Spinal cord (tissue), 10 donors: ENCODE data around the gene ISLR. TPM values are rescaled to one million over a fixed set of nuclear protein-coding genes. Genes with fewer than 3 reads are reported as not detected.

Source experiments
- DNase-seq, 6 donors: peaks; one replicate each; pipeline versions ENCODE4 v3.0.0 to v3.0.0-alpha.2; 2013 to 2015; ENCODE audit warnings: low spot score in 6 of 6, low read depth in 4 of 6
- H3K27ac ChIP-seq: one replicate; pipeline ENCODE4 v1.5.1; 2013; ENCODE audit warnings: low read depth, low read length, control low read depth
- H3K27me3 ChIP-seq: one replicate; pipeline ENCODE4 v1.6.1; 2013; ENCODE audit warnings: low read length; ENCODE audit not compliant: control insufficient read depth, insufficient read depth
- H3K36me3 ChIP-seq: one replicate; pipeline ENCODE4 v1.6.1; 2013; ENCODE audit warnings: low read length; ENCODE audit not compliant: control insufficient read depth, insufficient read depth
- H3K4me1 ChIP-seq: one replicate; pipeline ENCODE4 v1.6.1; 2013; ENCODE audit warnings: low read length; ENCODE audit not compliant: control insufficient read depth, insufficient read depth
- H3K4me3 ChIP-seq: one replicate; pipeline ENCODE4 v1.5.1; 2013; ENCODE audit warnings: low read depth, low read length, control low read depth
- H3K9me3 ChIP-seq: one replicate; pipeline ENCODE4 v1.6.1; 2013; ENCODE audit warnings: low read length; ENCODE audit not compliant: control insufficient read depth, insufficient read depth
- WGBS: methylation state at CpG from one replicate; pipeline ENCODE4 v1.1.5; 2013; ENCODE audit warnings: missing lambda C conversion rate; ENCODE audit not compliant: insufficient coverage; 5-methylcytosine and 5-hydroxymethylcytosine counted together
- polyA plus RNA-seq, 2 donors: library from polyadenylated mRNA; unstranded; fragments of 120-200 nt; gene quantifications; one replicate each; pipeline ENCODE4 v1.2.1, GENCODE V29; 2013; ENCODE audit not compliant: insufficient read length in 2 of 2
- total RNA-seq, 2 donors: library from RNA; depleted of rRNA in 1 of 2; stranded (reverse); fragments of 120-200 nt in 1 of 2; fragments of >200 nt in 1 of 2; gene quantifications; one replicate each; pipeline versions ENCODE4 v1.2.3 to v1.2.4, GENCODE V29; 2013 to 2014
- donor health status: healthy.

Gene ISLR
- total and polyA plus RNA-seq, 4 donors: 59.5 to 391 (median 138) TPM

GRCh38 chr15:74136814-74137536 is 36.5 kb upstream of the ISLR start:
- WGBS: 22% methylated on average over 18 of the region's 18 CpGs
- DNase-seq: peak in 2 of 6 donors; percentile 33 to 63
- no peaks in the 10 kb centered on the region for H3K9me3 ChIP-seq
- peak overlapping the region; percentile 61 for H3K4me3 ChIP-seq
- H3K4me1 ChIP-seq: peaks cover 53% of the 10 kb centered on the region
- peak overlapping the region; percentile 58 for H3K27ac ChIP-seq
- H3K27me3 ChIP-seq: peaks cover 48% of the 10 kb centered on the region
- H3K36me3 ChIP-seq: peaks cover 11% of the 10 kb centered on the region

DNA sequence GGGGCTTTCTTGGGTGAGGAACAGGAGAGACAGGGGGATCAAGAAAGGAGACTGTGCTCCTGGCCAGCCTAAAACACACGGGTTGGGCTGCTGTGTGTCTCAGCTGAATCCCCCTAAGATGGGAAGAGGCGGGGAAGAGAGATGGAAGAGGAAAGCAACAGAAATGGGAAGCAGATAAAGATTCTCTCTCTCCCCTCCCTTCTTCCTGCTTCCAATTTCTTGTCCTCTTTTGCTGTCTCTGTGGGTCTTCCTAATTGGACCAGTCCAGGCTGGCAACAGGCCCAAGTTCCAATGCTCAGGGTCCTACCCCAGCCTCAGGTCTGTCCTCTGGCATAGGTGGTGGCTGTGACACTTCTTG is 36.0 kb upstream of the ISLR start:
- Histone ChIP-seq H3K4me3 (no peak overlapping the region), H3K27ac (no peak overlapping the region)

DNA sequence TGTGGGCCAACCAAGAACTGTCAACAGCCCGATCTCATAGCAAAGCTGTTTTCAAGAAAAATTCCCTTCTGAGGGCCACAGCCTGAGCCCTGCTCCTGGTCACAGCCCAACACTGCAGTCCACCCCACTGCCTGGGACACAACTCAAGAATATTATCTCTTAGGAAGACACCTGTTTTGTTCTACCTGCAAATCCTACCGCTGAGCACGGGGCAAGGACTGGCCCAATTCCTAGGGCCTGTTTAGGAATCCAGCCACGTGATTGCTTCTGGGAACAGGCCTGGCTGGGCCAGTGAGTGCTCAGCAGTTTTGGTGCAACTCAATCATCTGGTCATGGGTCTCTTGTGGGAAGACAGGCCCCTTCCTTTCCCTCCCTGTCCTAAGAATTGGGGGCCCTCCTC is 34.9 kb upstream of the ISLR start:
- H3K4me1 ChIP-seq: peaks cover 40% of the 10 kb centered on the region
- peaks cover 32% of the 10 kb centered on the region for H3K27me3 ChIP-seq
- 85% methylated on average over 4 of the region's 4 CpGs for WGBS
- H3K9me3 ChIP-seq: no peaks in the 10 kb centered on the region
- H3K36me3 ChIP-seq: peaks cover 2% of the 10 kb centered on the region
- no peak for DNase-seq
- H3K27ac ChIP-seq: no peak overlapping the region
- H3K4me3 ChIP-seq: no peak overlapping the region

More for the DNA sequence above, 36.0 kb upstream of the ISLR start:
- Histone ChIP-seq H3K9me3 (no peaks in the 10 kb centered on the region), H3K4me1 (peaks cover 51% of the 10 kb centered on the region), H3K36me3 (peaks cover 11% of the 10 kb centered on the region), H3K27me3 (peaks cover 43% of the 10 kb centered on the region)
- peak in 1 of 6 donors; percentile 49 for DNase-seq
- no CpG with 5 or more reads among the region's 2 CpGs for WGBS

- WGBS: no CpG with 5 or more reads among the region's 1 CpG
- DNase-seq: no peak
- no peaks in the 10 kb centered on the region for H3K9me3 ChIP-seq
These were observed 31.9 kb upstream of the ISLR start for GRCh38 chr15:74141591-74141990.

GRCh38 chr15:74144153-74144775 is 29.2 kb upstream of the ISLR start:
- H3K4me1 ChIP-seq: no peaks in the 10 kb centered on the region
- H3K27me3 ChIP-seq: no peaks in the 10 kb centered on the region
- no peak for DNase-seq
- 79% methylated on average over 4 of the region's 6 CpGs for WGBS
- no peaks in the 10 kb centered on the region for H3K9me3 ChIP-seq
- H3K27ac ChIP-seq: no peak overlapping the region
- no peak overlapping the region for H3K4me3 ChIP-seq
- H3K36me3 ChIP-seq: no peaks in the 10 kb centered on the region

More at GRCh38 chr15:74141591-74141990, 31.9 kb upstream of the ISLR start:
- peaks cover 12% of the 10 kb centered on the region for H3K4me1 ChIP-seq
- H3K27ac ChIP-seq: no peak overlapping the region
- peaks cover 5% of the 10 kb centered on the region for H3K27me3 ChIP-seq
- no peak overlapping the region for H3K4me3 ChIP-seq
- no peaks in the 10 kb centered on the region for H3K36me3 ChIP-seq

GRCh38 chr15:74146277-74146800 is 27.2 kb upstream of the ISLR start:
- Histone ChIP-seq H3K4me1 (no peaks in the 10 kb centered on the region), H3K9me3 (no peaks in the 10 kb centered on the region), H3K27ac (no peak overlapping the region), H3K36me3 (no peaks in the 10 kb centered on the region), H3K4me3 (no peak overlapping the region), H3K27me3 (no peaks in the 10 kb centered on the region)
- WGBS: 100% methylated on average over 1 of the region's 1 CpG
- DNase-seq: no peak

- Histone ChIP-seq H3K4me3 (no peak overlapping the region), H3K9me3 (no peaks in the 10 kb centered on the region), H3K27me3 (no peaks in the 10 kb centered on the region), H3K36me3 (no peaks in the 10 kb centered on the region), H3K27ac (no peak overlapping the region), H3K4me1 (no peaks in the 10 kb centered on the region)
- DNase-seq: no peak
- no CpG with 5 or more reads among the region's 2 CpGs for WGBS
These were observed 26.5 kb upstream of the ISLR start for GRCh38 chr15:74147051-74147450.

- Histone ChIP-seq H3K4me1 (peaks cover 15% of the 10 kb centered on the region), H3K36me3 (no peaks in the 10 kb centered on the region), H3K9me3 (no peaks in the 10 kb centered on the region), H3K4me3 (no peak overlapping the region), H3K27me3 (no peaks in the 10 kb centered on the region), H3K27ac (peak overlapping the region; percentile 74)
- peak in 1 of 6 donors; percentile 82 for DNase-seq
- WGBS: 61% methylated on average over 10 of the region's 14 CpGs
These were observed 17.6 kb upstream of the ISLR start for GRCh38 chr15:74155766-74156417.

DNA sequence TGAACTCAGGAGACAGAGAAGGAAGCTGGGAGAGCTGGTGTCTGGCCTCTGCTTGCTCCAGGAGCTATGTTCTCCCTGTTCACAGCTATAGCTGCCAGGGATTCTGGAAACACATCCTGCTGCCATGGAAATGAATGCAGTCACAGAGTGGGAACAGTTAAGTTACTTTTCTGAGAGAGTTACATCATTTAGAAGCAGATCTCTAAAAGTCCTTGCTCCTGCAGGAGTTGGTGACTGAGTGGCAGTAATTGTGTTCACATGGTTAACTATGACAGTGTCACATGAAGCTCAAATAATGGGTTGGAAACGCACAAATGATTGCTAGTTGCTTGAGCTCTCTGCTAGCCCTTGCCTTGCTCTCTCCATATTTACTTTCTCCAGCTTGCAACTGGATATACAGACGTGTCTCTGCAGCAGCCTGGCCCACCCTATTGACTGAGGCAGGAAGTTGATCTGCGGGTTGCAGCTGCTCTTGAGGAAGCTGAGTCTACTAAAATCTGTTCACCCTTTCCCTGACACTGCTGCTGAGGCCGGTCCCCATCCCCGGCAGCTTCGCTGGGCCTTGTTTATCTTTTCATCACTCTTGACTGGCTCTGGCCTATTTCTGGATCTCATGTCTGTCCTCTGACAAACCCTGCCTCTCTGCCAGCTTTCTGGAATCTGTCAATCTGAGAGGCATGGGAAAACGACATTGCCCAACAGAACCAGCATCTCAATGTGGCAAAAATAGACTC is 16.7 kb upstream of the ISLR start:
- Histone ChIP-seq H3K27ac (peak overlapping the region; percentile 74), H3K4me3 (no peak overlapping the region), H3K4me1 (peaks cover 15% of the 10 kb centered on the region), H3K9me3 (no peaks in the 10 kb centered on the region), H3K36me3 (no peaks in the 10 kb centered on the region), H3K27me3 (no peaks in the 10 kb centered on the region)
- DNase-seq: peak in 3 of 6 donors; percentile 54 to 88 (median 78)
- WGBS: 13% methylated on average over 6 of the region's 7 CpGs
